SK-N-SH (cell line): ENCODE data around the gene SMIM36. TPM values are rescaled to one million over a fixed set of nuclear protein-coding genes. Genes with fewer than 3 reads are reported as not detected.

ENCODE experiments used
- CTCF ChIA-PET: fragments of 300-600, 350-600 bp; formaldehyde crosslinking; extraction: SDS; loops from one replicate; lab custom pipeline; 2021; lab: Yijun Ruan, JAX
- POLR2A ChIA-PET: fragments of 350-600 bp; sonication (Branson Sonifier 250); formaldehyde crosslinking; extraction: SDS; loops from one replicate; lab custom pipeline; 2020; ENCODE audit warnings: antibody characterized with exemption, inconsistent platforms; lab: Yijun Ruan, JAX
- DNase-seq: peaks from one replicate; pipeline ENCODE4 v3.0.0; 2012
- H2AFZ ChIP-seq: fragments of 200-600 bp; sonication (generic); 2 replicates; pipeline ENCODE4 v1.8.1; 2016; ENCODE audit warnings: antibody characterized with exemption, mild to moderate bottlenecking, low read depth
- H3F3A ChIP-seq: fragments of 200-600 bp; sonication (generic); replicated peaks from 2 replicates; pipeline ENCODE3; 2016; ENCODE audit warnings: antibody characterized with exemption, mild to moderate bottlenecking; ENCODE audit not compliant: insufficient read depth
- H3K27ac ChIP-seq, 2 experiments: fragments of 200-500 bp in 1 of 2; fragments of 200-600 bp in 1 of 2; sonication (Bioruptor generic) in 1 of 2; sonication (generic), shearing (Covaris generic) in 1 of 2; 2 replicates each; pipeline versions ENCODE4 v1.5.1 to v1.6.1; 2014 to 2016; ENCODE audit warnings: low read depth in 2 of 2, inconsistent platforms in 1 of 2, low read length in 1 of 2, mild to moderate bottlenecking in 1 of 2, mixed read lengths in 1 of 2
- H3K27me3 ChIP-seq: fragments of 200-600 bp; sonication (generic), shearing (Covaris generic); 2 replicates; pipeline ENCODE4 v1.6.1; 2016; ENCODE audit warnings: mixed run types; ENCODE audit not compliant: insufficient read depth
- H3K36me3 ChIP-seq, 2 experiments: fragments of 200-500 bp in 1 of 2; fragments of 200-600 bp in 1 of 2; sonication (Bioruptor generic) in 1 of 2; sonication (generic) in 1 of 2; replicated peaks in 1 of 2; 2 replicates each; pipeline versions ENCODE3 to v1.5.1; 2014 to 2016; ENCODE audit warnings: low read length in 1 of 2, mild to moderate bottlenecking in 1 of 2; ENCODE audit not compliant: insufficient read depth in 2 of 2, control insufficient read depth in 1 of 2
- H3K4me1 ChIP-seq, 2 experiments: fragments of 200-500 bp in 1 of 2; fragments of 200-600 bp in 1 of 2; sonication (Bioruptor generic) in 1 of 2; sonication (generic), shearing (Covaris generic) in 1 of 2; 2 replicates each; pipeline versions ENCODE4 v1.5.1 to v1.6.1; 2014 to 2016; ENCODE audit warnings: low read depth in 1 of 2, low read length in 1 of 2, mixed run types in 1 of 2; ENCODE audit not compliant: insufficient read depth in 2 of 2, control insufficient read depth in 1 of 2
- H3K4me2 ChIP-seq: fragments of 200-600 bp; sonication (generic), shearing (Covaris generic); 2 replicates; pipeline ENCODE4 v1.6.1; 2017; ENCODE audit warnings: mixed run types
- H3K4me3 ChIP-seq, 2 experiments: fragments of 200-500 bp in 1 of 2; fragments of 200-600 bp in 1 of 2; sonication (Bioruptor generic) in 1 of 2; sonication (generic), shearing (Covaris generic) in 1 of 2; 2 replicates each; pipeline versions ENCODE4 v1.5.1 to v1.8.1; 2014 to 2016; ENCODE audit warnings: low read depth in 2 of 2, inconsistent platforms in 1 of 2, low read length in 1 of 2, mild to moderate bottlenecking in 1 of 2, mixed read lengths in 1 of 2, moderate library complexity in 1 of 2
- H3K79me2 ChIP-seq: fragments of 200-600 bp; sonication (generic); 2 replicates; pipeline ENCODE4 v1.8.1; 2017; ENCODE audit warnings: mild to moderate bottlenecking; ENCODE audit not compliant: insufficient read depth
- H3K9ac ChIP-seq: fragments of 200-600 bp; sonication (generic); 2 replicates; pipeline ENCODE4 v1.6.1; 2017; ENCODE audit warnings: mixed run types
- H3K9me2 ChIP-seq: fragments of 200-600 bp; sonication (generic); 2 replicates; pipeline ENCODE4 v1.6.1; 2017; ENCODE audit warnings: mixed run types
- H3K9me3 ChIP-seq: fragments of 200-600 bp; sonication (generic); 2 replicates; pipeline ENCODE4 v1.6.1; 2017; ENCODE audit warnings: mixed run types, mild to moderate bottlenecking, moderate library complexity
- H4K20me1 ChIP-seq: fragments of 200-600 bp; sonication (generic); 2 replicates; pipeline ENCODE4 v1.6.1; 2017; ENCODE audit warnings: mild to moderate bottlenecking, mixed run types; ENCODE audit not compliant: insufficient read depth
- CHD2 ChIP-seq: fragments of 150-350 bp; IDR thresholded peaks from 2 replicates; pipeline ENCODE4 v1.6.1; 2018; ENCODE audit warnings: low read length; ENCODE audit not compliant: partially characterized antibody
- EP300 ChIP-seq, 2 experiments: IDR thresholded peaks; 2 replicates each; pipeline versions ENCODE4 v1.4.0 to v1.6.1; 2012; ENCODE audit warnings: borderline replicate concordance in 1 of 2, low read depth in 1 of 2, low read length in 1 of 2
- EZH2phosphoT487 ChIP-seq: fragments of 200-600 bp; sonication (generic); IDR thresholded peaks from 2 replicates; pipeline ENCODE4 v1.6.1; 2017; ENCODE audit warnings: low read depth, mixed run types, mild to moderate bottlenecking, antibody characterized with exemption, moderate library complexity, borderline replicate concordance
- FOSL2 ChIP-seq: IDR thresholded peaks from 2 replicates; pipeline ENCODE4 v1.4.0; 2012; ENCODE audit warnings: low read depth, mild to moderate bottlenecking, moderate library complexity, borderline replicate concordance
- FOXJ3 ChIP-seq: sonication (generic); formaldehyde crosslinking; IDR thresholded peaks from 2 replicates; pipeline ENCODE4 v1.5.1; 2020; ENCODE audit warnings: mild to moderate bottlenecking, missing genetic modification reagents
- FOXM1 ChIP-seq: IDR thresholded peaks from 2 replicates; pipeline ENCODE4 v1.4.0; 2012; ENCODE audit warnings: low read depth, mild to moderate bottlenecking
- GATA2 ChIP-seq: sonication (generic); formaldehyde crosslinking; IDR thresholded peaks from 2 replicates; pipeline ENCODE4 v1.5.0; 2020; ENCODE audit warnings: mild to moderate bottlenecking, missing genetic modification reagents
- JUND ChIP-seq: IDR thresholded peaks from 2 replicates; pipeline ENCODE4 v1.4.0; 2012
- MEF2A ChIP-seq: IDR thresholded peaks from 2 replicates; pipeline ENCODE4 v1.4.0; 2012; ENCODE audit warnings: low read depth, borderline replicate concordance
- MXI1 ChIP-seq: IDR thresholded peaks from 2 replicates; pipeline ENCODE4 v1.6.1; 2012; ENCODE audit warnings: mild to moderate bottlenecking, low read depth, low read length, improper control_type of control experiment
- PBX3 ChIP-seq: IDR thresholded peaks from 2 replicates; pipeline ENCODE4; 2012
- RCOR1 ChIP-seq: fragments of 150-350 bp; IDR thresholded peaks from 2 replicates; pipeline ENCODE4 v1.6.1; 2017; ENCODE audit warnings: antibody characterized with exemption, low read length
- RFX5 ChIP-seq: IDR thresholded peaks from 2 replicates; pipeline ENCODE4 v1.6.1; 2012; ENCODE audit warnings: mild to moderate bottlenecking, improper control_type of control experiment, low read length
- RXRA ChIP-seq: IDR thresholded peaks from 2 replicates; pipeline ENCODE4 v1.4.0; 2012; ENCODE audit warnings: low read depth, mild to moderate bottlenecking, borderline replicate concordance
- SMC3 ChIP-seq: IDR thresholded peaks from 2 replicates; pipeline ENCODE4 v1.6.1; 2012; ENCODE audit warnings: low read depth, low read length, improper control_type of control experiment
- TAF1 ChIP-seq: IDR thresholded peaks from 2 replicates; pipeline ENCODE4 v1.6.1; 2012; ENCODE audit warnings: low read depth, mild to moderate bottlenecking, low read length, moderate library complexity, borderline replicate concordance
- TEAD4 ChIP-seq: IDR thresholded peaks from 2 replicates; pipeline ENCODE4 v1.4.0; 2012; ENCODE audit warnings: mild to moderate bottlenecking, borderline replicate concordance; ENCODE audit not compliant: insufficient read depth
- USF1 ChIP-seq: IDR thresholded peaks from 2 replicates; pipeline ENCODE4 v1.4.0; 2012; ENCODE audit warnings: low read depth, borderline replicate concordance
- ZBTB33 ChIP-seq: IDR thresholded peaks from 2 replicates; pipeline ENCODE4 v1.4.0; 2012; ENCODE audit warnings: low read depth, borderline replicate concordance
- WGBS: methylation state at CpG from one replicate; pipeline ENCODE4 v1.1.6; 2017; ENCODE audit warnings: low lambda C conversion rate; 5-methylcytosine and 5-hydroxymethylcytosine counted together
- polyA plus RNA-seq, 3 experiments: library from polyadenylated mRNA; depleted of rRNA; stranded (reverse); fragments of >200 nt; gene quantifications; 2 replicates each; pipeline ENCODE4 v1.2.3, GENCODE V29; 2012
- TF ChIP-seq, protein P1 (sequence below): fragments of 200-600 bp; sonication (generic); IDR thresholded peaks from 2 replicates; pipeline ENCODE4 v1.6.1; 2017; ENCODE audit warnings: antibody characterized with exemption, mild to moderate bottlenecking, moderate library complexity
- TF ChIP-seq, protein P2 (sequence below): fragments of 150-350 bp; IDR thresholded peaks from 2 replicates; pipeline ENCODE4 v1.6.1; 2016; ENCODE audit warnings: mild to moderate bottlenecking, low read depth, low read length
- TF ChIP-seq, protein P3 (sequence below): IDR thresholded peaks from 2 replicates; pipeline ENCODE4 v1.4.0; 2012; ENCODE audit warnings: low read depth

The SMIM36 gene
- polyA plus RNA-seq, 1 of the 3 experiments (the other 2 are of a cell fraction), result not detected

- Histone ChIP-seq H4K20me1 (no peaks in the 10 kb centered on the region), H3K27me3 (no peaks in the 10 kb centered on the region), H3K4me1 (peaks cover 21 to 55% of the 10 kb centered on the region in 2 experiments), H2AFZ (peak overlapping the region; percentile 19; the same call in 1 of the 2 replicates), H3K4me3 (no peak overlapping the region), H3K9me3 (no peaks in the 10 kb centered on the region), H3K27ac (peak overlapping the region; percentile 81 to 92), H3F3A (peaks cover 25% of the 10 kb centered on the region), H3K9ac (peak overlapping the region; percentile 24; the same call in 1 of the 2 replicates), H3K79me2 (no peaks in the 10 kb centered on the region), H3K36me3 (no peaks in the 10 kb centered on the region), H3K4me2 (peak overlapping the region; percentile 36; the same call in 1 of the 2 replicates), H3K9me2 (no peaks in the 10 kb centered on the region)
- CTCF ChIA-PET, result interaction anchor here (0.8 to 2.5 kb wide), 2 partner anchors 62 to 111 kb away, joined by 3 to 5 read pairs; no protein-coding TSS in a partner anchor
- DNase-seq, result peak; percentile 50
- POLR2A ChIA-PET, result interaction anchor here (0.6 kb wide), 1 partner anchor 15 kb away, joined by 3 read pairs; no protein-coding TSS in a partner anchor
- WGBS, result 29% methylated on average over 5 of the region's 5 CpGs
- no peak for TF ChIP-seq MEF2A
- 0 out of 2 replicates have a peak, but pooled peaks have one; percentile 20 for TF ChIP-seq MXI1
- TF ChIP-seq, protein P1, sequence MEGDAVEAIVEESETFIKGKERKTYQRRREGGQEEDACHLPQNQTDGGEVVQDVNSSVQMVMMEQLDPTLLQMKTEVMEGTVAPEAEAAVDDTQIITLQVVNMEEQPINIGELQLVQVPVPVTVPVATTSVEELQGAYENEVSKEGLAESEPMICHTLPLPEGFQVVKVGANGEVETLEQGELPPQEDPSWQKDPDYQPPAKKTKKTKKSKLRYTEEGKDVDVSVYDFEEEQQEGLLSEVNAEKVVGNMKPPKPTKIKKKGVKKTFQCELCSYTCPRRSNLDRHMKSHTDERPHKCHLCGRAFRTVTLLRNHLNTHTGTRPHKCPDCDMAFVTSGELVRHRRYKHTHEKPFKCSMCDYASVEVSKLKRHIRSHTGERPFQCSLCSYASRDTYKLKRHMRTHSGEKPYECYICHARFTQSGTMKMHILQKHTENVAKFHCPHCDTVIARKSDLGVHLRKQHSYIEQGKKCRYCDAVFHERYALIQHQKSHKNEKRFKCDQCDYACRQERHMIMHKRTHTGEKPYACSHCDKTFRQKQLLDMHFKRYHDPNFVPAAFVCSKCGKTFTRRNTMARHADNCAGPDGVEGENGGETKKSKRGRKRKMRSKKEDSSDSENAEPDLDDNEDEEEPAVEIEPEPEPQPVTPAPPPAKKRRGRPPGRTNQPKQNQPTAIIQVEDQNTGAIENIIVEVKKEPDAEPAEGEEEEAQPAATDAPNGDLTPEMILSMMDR, result no peak
- TF ChIP-seq, protein P2, sequence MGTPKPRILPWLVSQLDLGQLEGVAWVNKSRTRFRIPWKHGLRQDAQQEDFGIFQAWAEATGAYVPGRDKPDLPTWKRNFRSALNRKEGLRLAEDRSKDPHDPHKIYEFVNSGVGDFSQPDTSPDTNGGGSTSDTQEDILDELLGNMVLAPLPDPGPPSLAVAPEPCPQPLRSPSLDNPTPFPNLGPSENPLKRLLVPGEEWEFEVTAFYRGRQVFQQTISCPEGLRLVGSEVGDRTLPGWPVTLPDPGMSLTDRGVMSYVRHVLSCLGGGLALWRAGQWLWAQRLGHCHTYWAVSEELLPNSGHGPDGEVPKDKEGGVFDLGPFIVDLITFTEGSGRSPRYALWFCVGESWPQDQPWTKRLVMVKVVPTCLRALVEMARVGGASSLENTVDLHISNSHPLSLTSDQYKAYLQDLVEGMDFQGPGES, result no peak
- no peak for TF ChIP-seq RFX5
- TF ChIP-seq ZBTB33, result no peak
- TF ChIP-seq FOXJ3, result no peak
- TF ChIP-seq EP300 (IDR thresholded peaks at IDR 0.05; ENCODE audit: borderline replicate concordance in 1 of 2, low read depth in 1 of 2, low read length in 1 of 2), result peak; percentile 9 to 47; a peak in 3 of 4 replicates
- TF ChIP-seq, protein P3, sequence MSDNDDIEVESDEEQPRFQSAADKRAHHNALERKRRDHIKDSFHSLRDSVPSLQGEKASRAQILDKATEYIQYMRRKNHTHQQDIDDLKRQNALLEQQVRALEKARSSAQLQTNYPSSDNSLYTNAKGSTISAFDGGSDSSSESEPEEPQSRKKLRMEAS, result peak; percentile 99
- TF ChIP-seq PBX3, result 0 out of 2 replicates have a peak, but pooled peaks have one; percentile 18
- no peak for TF ChIP-seq GATA2
- no peak for TF ChIP-seq FOSL2
- no peak for TF ChIP-seq CHD2
- no peak for TF ChIP-seq FOXM1
- no peak for TF ChIP-seq SMC3
- TF ChIP-seq TEAD4, result no peak
- peak; percentile 26; the same call in 1 of the 2 replicates for TF ChIP-seq JUND
- TF ChIP-seq RXRA, result peak; percentile 98
- peak; percentile 52; the same call in 1 of the 2 replicates for TF ChIP-seq RCOR1
- no peak for TF ChIP-seq EZH2phosphoT487
- TF ChIP-seq USF1, result peak; percentile 54; the same call in 1 of the 2 replicates
- TF ChIP-seq TAF1, result no peak
Measured at GRCh38 chr17:55452139-55452790, 59.0 kb downstream of the SMIM36 start.
